Suprapubic skin (tissue), 3 donors: ENCODE measurements around the gene NDST4.

ENCODE experiments used
- POLR2A ChIP-seq, 2 donors: fragments of 450-650 bp; IDR thresholded peaks; one replicate each; pipeline ENCODE4 v1.6.1; 2017; ENCODE audit warnings: antibody characterized with exemption in 2 of 2, mild to moderate bottlenecking in 2 of 2, moderate library complexity in 2 of 2
- TF ChIP-seq, protein P1 (sequence below), 2 donors: fragments of 200-600 bp in 1 of 2; fragments of 450-650 bp in 1 of 2; sonication (generic) in 1 of 2; IDR thresholded peaks; one replicate each; pipeline ENCODE4 v1.5.1; 2016 to 2019; ENCODE audit warnings: antibody characterized with exemption in 2 of 2, mild to moderate bottlenecking in 1 of 2, moderate library complexity in 1 of 2

DNA sequence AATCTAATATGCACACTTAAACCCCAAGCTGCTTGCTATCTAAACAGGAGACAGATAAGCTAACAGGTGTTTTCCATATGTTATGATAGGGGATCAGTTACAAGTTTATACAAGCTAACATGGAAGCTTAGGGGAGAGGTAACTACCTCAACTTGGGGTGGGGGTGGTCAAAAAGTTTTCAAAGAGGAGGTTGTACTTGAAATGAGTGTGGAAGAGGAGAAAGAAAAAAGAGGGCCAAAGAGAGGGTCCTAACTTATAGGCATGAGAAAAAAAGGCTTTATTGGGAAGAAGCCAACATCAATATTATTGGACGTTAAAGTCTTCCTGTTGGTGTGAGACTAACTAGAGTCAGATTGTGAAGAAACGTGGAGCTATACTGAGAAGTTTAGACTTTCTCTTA lies 205.9 kb downstream of the NDST4 start:
- TF ChIP-seq, protein P1, sequence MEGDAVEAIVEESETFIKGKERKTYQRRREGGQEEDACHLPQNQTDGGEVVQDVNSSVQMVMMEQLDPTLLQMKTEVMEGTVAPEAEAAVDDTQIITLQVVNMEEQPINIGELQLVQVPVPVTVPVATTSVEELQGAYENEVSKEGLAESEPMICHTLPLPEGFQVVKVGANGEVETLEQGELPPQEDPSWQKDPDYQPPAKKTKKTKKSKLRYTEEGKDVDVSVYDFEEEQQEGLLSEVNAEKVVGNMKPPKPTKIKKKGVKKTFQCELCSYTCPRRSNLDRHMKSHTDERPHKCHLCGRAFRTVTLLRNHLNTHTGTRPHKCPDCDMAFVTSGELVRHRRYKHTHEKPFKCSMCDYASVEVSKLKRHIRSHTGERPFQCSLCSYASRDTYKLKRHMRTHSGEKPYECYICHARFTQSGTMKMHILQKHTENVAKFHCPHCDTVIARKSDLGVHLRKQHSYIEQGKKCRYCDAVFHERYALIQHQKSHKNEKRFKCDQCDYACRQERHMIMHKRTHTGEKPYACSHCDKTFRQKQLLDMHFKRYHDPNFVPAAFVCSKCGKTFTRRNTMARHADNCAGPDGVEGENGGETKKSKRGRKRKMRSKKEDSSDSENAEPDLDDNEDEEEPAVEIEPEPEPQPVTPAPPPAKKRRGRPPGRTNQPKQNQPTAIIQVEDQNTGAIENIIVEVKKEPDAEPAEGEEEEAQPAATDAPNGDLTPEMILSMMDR (IDR thresholded peaks at IDR 0.05) = no peak
- no peak for TF ChIP-seq POLR2A (IDR thresholded peaks at IDR 0.05)
